ENCODE measurements around the gene LRMDA.
A peak's percentile ranks its signal among the peaks of the same experiment; 100 is the strongest.

- TF ChIP-seq, protein P1, sequence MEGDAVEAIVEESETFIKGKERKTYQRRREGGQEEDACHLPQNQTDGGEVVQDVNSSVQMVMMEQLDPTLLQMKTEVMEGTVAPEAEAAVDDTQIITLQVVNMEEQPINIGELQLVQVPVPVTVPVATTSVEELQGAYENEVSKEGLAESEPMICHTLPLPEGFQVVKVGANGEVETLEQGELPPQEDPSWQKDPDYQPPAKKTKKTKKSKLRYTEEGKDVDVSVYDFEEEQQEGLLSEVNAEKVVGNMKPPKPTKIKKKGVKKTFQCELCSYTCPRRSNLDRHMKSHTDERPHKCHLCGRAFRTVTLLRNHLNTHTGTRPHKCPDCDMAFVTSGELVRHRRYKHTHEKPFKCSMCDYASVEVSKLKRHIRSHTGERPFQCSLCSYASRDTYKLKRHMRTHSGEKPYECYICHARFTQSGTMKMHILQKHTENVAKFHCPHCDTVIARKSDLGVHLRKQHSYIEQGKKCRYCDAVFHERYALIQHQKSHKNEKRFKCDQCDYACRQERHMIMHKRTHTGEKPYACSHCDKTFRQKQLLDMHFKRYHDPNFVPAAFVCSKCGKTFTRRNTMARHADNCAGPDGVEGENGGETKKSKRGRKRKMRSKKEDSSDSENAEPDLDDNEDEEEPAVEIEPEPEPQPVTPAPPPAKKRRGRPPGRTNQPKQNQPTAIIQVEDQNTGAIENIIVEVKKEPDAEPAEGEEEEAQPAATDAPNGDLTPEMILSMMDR (IDR thresholded peaks at IDR 0.05) = peak; percentile 89 to 97 (median 92)
- no peak for TF ChIP-seq POLR2A (IDR thresholded peaks at IDR 0.05)
Measured at GRCh38 chr10:76036111-76036940, 604.9 kb downstream of the LRMDA start.

Measured in adrenal gland (tissue), 5 donors.